HG03457 (cell line): ENCODE results near the gene MSMO1.

Experiments used
- ATAC-seq: cut with Tn5 transposase; IDR thresholded peaks from one replicate; pipeline ENCODE4 v1.9.1; 2021; ENCODE audit warnings: moderate number of reproducible peaks; ENCODE audit not compliant: unreplicated experiment

Gene MSMO1

DNA sequence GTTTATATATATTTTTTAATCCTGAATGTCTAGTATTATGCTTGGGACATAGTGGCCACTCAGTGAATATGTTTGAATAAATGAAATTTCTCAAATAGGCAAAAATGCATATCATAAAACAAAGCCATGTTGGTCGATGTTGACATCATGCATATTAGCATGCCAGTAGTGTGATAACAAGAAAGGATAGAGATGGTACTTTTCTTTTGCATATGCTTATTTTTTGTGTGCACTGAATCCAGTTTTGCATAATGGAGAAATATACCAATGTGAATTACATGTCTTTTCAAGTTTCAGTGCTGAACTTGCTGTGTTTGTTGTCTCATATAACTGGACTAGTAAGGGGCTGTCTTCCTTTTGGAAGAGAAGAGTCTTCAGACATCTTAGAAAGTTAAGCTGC is 58.9 kb downstream of the MSMO1 start:
- no peak for ATAC-seq

DNA sequence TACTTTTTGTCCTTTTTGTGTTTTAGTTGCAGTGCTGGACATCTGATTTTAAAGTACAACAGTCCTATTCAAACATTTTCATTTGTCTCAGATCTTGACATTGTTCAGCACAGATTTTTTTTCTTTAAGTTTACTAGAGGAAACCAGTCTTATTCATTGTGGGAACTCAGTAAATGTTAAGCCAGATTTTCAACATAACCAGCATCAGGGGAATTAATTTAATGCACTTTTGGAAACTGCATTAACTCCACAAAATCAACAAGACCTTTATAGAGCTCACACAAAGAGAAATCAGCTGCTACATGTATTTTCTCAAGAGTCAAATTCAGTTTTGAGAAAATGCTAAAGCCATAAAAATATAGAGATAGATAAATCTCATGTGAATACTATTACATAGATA is 61.3 kb downstream of the MSMO1 start:
- no peak for ATAC-seq
